SKM-1 treated with dmso at 0.1 percent for 144 hours (cell line): Measurements from ENCODE around the gene KIRREL1.
A peak's percentile ranks its signal among the peaks of the same experiment; 100 is the strongest.
"Not testable (repeated sequence)": the region's sequence is repeated elsewhere in the genome, so short reads cannot be mapped to it uniquely, and the experiment has no call there.

Source experiments
- DNase-seq: peaks from one replicate; lab custom pipeline; 2025; ENCODE audit not compliant: unreplicated experiment; lab: John Stamatoyannopoulos, UW

KIRREL1 gene

GRCh38 chr1:158126425-158126824, 133.0 kb downstream of the KIRREL1 start:
- no peak for DNase-seq

- not testable (repeated sequence) for DNase-seq
Measured at GRCh38 chr1:158128531-158128930, 135.1 kb downstream of the KIRREL1 start.

DNA sequence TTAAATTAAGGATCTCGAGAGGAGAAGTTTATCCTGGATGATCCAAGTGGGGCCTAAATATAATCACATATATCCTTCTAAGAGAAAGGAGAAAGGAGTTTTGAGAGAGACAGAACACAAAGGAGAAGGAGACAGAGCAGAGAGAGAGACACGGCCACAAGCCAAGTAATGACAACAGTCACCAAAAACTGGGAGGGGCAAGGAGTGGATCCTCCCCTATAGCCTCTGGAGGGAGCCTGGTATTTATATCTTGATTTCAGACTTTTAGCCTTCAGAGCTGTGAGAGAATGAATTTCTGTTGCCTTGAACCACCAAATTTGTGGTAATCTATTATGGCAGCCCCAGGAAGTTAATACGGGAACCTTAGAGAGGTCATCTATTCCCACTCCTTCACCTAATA, 137.8 kb downstream of the KIRREL1 start:
- no peak for DNase-seq

DNA sequence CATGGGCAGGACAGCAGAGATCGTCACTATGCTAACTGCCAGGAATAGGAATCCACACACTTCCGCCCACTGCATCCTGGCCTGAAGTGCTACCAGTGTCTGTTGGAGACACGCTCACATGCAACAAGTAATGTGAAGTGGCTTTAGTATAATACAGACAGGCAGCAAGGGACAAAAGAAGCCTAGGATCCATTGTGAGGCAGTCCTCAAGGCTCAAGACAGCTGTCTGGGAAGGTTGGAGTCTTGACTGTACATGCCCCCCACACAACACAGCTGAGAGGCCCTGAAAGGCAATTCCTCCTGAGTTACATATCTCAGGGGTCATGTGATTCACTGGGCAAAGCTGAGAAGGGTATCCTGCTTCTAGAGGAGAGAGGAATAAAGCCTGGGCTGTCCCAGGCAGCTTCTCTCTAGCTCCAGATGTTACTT, 147.3 kb downstream of the KIRREL1 start:
- no peak for DNase-seq

DNA sequence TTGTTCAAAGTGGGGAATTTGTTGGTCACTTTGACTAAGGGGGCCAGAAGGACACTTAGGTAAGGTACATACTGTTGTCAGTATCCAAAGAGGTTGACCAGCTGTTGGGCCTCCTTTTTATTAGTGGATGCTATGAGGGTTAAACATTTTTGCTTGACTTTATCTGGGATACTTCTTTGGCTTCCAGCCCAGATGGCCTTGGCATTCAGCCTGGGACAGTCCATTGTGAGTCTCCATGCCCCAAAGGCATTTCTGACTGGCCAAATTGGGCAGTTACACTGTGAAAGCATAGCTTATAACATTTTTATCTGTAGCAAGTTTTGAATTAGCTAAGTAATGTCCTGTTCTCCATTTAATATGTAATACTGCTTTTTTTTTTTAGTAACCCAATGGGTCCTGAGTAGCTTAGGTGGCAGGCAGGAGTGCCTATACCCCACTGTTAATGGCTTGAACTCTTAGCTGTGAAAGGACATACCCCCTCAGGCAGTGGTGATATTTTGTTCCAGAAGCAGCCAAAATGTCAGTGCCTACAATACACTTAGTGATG, 151.8 kb downstream of the KIRREL1 start:
- DNase-seq = no peak

- no peak for DNase-seq
Measured at GRCh38 chr1:158146165-158146564, 152.7 kb downstream of the KIRREL1 start.

DNA sequence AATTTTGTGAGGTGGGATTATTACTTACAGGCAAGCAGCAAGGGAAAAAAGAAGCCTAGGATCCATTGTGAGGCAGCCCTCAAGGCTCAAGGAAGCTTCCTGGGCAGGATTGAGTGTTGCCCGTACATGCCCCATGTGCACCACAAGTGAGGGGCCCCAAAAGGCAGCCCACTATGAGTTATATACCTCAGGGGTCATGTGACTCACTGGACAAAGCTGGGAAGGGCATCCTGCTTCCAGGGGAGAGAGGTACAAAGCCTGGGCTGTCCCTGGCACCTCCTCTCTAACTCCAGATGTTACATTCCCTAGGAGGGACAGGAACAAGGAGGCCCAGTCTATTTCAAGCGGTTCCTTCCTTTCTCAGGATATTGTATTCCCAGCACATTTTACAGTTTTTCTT, 153.3 kb downstream of the KIRREL1 start:
- DNase-seq = no peak

DNA sequence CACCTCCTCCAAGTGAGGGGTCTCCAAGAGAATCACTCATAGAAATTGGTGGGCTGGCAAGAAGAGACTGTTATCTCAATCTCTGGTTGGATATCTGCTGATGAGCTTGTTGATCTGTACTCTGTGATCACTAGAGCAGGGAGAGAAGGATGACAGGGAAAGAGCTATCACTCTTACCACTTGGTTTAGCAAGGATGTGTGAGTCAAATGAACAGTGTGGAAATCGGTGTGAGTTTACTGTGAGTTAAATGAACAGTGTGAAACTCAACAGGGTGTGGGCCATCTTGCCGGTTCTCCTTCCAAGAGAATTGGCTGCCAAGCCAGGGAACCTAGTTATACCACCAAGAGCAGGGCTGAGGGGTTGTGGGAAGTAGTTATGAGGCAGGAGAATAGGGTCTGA, 154.0 kb downstream of the KIRREL1 start:
- DNase-seq = no peak

GRCh38 chr1:158147869-158148268, 154.4 kb downstream of the KIRREL1 start:
- DNase-seq = no peak

GRCh38 chr1:158148468-158148867, 155.0 kb downstream of the KIRREL1 start:
- DNase-seq = peak; percentile 51

DNA sequence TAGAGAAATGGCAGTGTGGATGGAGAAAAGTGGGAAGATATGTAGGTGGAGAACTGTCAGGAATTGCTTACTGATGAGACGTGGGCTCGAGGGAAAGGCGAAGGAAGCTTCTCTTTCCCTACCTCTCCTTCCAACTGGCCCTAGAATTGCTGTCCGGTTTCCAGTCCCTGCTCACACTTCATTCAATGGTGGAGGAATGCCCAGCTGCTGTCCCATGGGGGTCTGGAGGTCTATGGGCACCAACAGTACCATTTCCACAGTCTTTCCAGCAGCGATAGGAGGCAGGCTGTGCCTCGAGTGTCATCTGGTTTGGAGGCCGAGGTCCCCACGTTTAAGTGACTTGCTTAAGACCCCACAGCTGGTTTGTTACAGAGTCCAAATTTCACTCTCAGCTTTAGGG, 155.7 kb downstream of the KIRREL1 start:
- DNase-seq = no peak
